ENCODE measurements around the gene C1orf185.
"Not testable (repeated sequence)": the region's sequence is repeated elsewhere in the genome, so short reads cannot be mapped to it uniquely, and the experiment has no call there.

C1orf185 gene

GRCh38 chr1:51101976-51102375 is at the start of gene C1orf185:
C1orf185 (plus strand) TSS chr1:51102228; CDS start chr1:51102234, 6 bp downstream.
- DNase-seq (ENCODE audit: low read depth in 1 of 2, low spot score in 1 of 2) = no peak

GRCh38 chr1:51058858-51059257 is 43.2 kb upstream of the C1orf185 start:
- DNase-seq (ENCODE audit: low read depth in 1 of 2, low spot score in 1 of 2) = no peak

DNA sequence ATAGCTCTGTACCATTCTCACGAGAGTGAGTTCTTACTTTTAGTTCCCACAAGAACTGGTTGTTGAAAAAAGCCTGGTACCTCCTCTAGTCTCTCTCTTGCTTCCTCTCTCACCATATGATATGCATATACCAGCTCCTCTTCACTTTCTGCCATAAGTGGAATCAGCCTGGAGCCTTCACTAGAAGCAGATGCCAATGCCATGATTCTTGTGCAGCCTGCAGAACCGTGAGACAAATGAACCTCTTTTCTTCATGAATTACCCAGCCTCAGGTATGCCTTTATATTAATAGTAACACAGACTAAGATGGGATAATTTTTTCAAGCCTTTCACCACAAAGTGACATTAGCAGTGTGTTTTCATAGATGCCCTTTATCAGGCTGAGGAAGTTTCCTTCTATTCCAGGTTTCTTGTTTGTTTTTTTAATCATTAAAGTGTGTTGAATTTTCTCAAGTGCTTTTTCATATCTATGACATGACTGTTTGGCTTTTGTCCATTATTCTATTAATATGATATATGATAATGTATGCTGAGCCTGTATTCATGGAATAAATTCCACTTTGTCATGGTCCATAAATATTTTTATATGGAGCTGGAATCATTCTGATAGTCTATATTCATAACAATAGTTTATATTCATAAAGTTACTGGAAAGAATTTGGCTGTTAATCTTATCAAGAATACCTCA is 40.7 kb upstream of the C1orf185 start:
- no peak for DNase-seq (ENCODE audit: low read depth in 1 of 2, low spot score in 1 of 2)

GRCh38 chr1:51063121-51063520 is 38.9 kb upstream of the C1orf185 start:
- DNase-seq (ENCODE audit: low read depth in 1 of 2, low spot score in 1 of 2) = no peak

GRCh38 chr1:51070011-51070410 is 32.0 kb upstream of the C1orf185 start:
- no peak for DNase-seq (ENCODE audit: low read depth in 1 of 2, low spot score in 1 of 2)

DNA sequence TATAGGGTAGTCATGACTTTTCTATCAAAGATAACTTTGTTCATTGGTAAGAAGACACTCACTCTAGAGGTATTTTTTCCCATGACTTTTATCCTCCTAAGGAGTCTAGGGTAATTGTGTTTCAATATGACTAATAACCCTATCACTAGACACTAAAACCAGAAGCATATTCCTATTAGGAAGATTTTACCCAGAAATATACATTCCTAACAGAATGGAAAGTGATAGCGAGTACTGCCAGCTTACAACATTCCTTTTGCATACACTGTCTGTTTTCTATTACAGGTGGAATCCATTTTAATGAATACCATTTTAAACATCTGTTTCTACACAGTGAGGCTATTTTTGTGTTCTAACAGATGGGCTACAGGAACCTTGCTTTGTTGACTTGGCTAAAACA is 31.4 kb upstream of the C1orf185 start:
- no peak for DNase-seq (ENCODE audit: low read depth in 1 of 2, low spot score in 1 of 2)

DNA sequence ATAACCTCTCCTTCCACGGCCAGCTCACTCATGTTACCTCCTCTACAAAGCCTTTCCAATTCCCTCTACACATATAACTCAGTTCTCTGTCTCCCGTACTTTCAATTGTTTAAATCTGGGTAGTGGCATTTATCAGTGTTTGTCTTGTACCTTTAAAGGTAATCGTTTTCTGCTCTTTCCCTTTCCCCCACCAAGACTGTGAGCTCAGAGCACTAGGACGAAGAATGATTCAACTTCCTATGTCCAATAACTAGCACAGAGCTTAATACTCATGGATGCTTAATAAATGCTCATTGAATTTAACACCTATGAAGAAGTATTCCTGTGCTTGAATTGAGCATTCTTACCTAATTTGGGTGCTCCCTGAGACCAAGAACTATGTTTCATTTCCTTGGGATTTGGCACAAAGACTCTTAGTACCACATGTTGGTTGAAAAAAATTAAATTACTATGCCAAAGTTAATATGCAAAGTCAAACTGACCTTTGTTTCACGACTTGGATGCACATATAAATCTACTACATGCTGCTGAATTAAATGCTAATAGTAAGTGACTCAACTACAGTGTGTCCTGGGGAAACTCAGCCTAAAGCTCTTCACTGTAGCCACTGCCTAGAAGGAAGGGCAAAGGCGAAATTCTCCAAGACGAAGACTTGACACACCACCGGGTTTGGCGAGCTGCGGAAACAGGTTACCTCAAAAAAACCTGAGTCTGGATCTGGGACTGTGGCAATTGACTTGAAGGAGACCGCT is 30.6 kb upstream of the C1orf185 start:
- DNase-seq (ENCODE audit: low read depth in 1 of 2, low spot score in 1 of 2) = no peak

GRCh38 chr1:51072043-51072439 is 30.0 kb upstream of the C1orf185 start:
- no peak for DNase-seq (ENCODE audit: low read depth in 1 of 2, low spot score in 1 of 2)

DNA sequence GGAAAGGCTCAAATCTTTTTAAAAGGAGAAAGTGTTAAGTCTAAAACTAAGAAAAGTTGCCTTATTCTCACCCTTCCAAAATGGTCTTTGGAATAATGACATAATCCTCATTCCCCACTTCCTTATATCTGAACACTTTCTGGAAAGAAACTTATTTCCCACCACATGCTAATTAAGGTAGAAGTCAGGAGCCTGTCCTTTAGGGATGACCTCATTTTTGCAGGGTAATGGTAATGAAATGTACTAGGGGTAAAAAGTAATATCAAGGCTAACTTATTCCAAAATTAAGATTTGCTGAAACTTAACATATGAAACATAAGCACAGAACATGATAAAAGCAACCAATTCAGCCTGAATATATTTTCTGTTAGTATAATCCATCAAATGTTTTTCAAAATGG is 29.4 kb upstream of the C1orf185 start:
- no peak for DNase-seq (ENCODE audit: low read depth in 1 of 2, low spot score in 1 of 2)

DNA sequence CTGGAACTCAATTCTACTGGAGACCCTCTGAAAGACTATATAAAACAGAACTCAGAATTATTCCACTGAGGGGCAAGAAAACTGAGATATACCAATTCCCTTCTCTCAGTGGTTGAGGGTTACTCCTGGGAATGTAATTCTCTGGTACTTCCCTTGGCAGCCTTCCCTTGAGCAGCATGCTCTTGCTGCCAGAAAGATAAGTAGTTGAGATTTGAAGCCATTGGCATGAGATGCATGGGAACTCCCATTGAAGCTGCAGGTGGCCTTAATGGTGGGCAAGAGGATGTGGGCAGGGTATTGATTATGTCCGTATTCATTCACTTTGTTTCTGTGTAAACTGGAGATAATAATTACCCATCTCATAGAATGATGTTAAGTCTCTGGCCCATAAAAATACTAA is 28.6 kb upstream of the C1orf185 start:
- DNase-seq (ENCODE audit: low read depth in 1 of 2, low spot score in 1 of 2) = no peak

DNA sequence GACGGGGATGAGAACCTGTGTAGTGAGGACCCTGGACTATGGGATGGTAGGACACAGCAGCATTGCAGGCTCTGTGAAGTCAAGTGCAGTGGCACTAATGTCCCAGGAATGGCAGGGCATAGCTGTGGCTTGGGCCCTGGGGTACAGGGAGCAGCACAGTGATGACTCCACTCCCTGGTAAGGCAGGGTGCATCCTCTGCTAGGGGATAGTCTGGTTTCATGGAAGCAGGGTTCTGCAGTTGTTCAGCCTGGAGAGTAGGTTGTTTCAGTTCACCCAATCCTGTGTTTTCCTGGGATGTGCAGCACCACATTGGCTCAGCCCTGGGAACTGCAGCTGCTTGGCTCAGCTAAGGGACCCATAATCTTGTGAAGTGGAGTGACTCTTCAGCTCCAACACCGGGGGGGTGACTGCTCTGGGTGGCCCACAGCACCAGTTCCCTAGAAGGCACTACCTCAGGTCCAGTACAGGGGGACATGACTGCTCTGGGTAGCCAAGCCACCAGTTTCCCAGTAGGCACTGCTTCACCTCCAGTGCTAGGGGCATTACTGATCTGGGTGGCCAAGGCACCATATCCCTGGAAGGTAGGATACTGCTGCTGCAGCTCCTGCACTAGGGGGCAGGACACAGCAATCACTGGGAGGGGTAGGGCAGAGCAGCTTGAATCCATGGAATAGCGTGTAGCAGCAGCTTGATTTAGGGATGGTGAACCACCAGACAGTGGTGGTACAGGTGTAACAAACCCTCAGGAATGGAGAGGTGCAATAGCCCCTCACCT is 15.3 kb upstream of the C1orf185 start:
- DNase-seq (ENCODE audit: low read depth in 1 of 2, low spot score in 1 of 2) = no peak

DNA sequence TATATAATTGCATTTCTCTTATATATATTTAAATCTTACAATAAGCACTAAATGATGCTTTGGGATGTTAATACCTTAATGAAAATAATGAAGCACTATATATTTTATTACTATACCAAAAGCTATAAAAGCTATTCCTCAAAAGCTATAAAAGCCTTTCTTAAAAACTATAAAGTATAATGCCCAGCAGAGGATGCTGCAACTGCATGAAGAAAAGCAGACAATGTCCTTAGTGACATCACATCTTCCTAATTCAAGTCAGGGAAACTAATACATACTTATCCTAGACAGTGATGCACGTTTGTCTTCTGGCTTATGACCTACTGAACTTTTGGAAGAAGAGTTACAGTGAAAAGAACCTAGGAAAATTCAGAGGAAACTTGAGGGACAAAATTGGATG is 13.6 kb upstream of the C1orf185 start:
- no peak for DNase-seq (ENCODE audit: low read depth in 1 of 2, low spot score in 1 of 2)

DNA sequence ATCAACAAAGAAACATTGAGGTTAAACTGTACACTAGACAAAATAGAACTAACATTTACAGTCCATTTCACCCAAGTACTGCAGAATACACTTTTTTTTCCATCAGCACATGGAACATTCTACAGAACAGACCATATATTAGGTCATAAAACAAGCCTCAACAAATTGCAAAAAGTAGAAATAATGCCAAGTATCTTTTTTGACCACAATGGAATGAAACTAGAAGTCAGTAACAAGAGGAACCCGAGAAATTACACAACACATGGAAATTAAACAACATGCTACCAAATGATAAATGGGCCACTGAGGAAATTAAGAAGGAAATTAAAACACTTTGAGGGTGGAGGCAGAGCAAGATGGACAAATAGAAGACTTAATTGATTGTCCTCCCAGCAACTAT is 8.4 kb upstream of the C1orf185 start:
- no peak for DNase-seq (ENCODE audit: low read depth in 1 of 2, low spot score in 1 of 2)

DNA sequence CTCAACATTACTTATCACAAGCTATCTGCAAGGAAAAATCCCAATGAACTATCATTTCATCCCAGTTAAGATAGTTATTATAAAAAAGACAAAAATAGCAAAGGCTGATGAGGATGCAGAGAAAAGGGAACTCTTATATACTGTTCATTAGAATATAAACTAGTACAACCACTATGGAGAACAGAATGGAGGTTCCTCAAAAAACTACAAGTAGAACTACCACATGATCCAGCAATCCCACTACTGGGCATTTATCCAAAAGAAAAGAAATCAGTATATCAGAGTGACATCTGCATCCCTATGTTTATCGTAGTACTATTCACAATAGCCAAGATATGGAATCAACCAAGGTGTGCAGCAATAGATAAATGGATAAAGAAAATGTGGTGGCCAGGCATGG is 4.9 kb upstream of the C1orf185 start:
- no peak for DNase-seq (ENCODE audit: low read depth in 1 of 2, low spot score in 1 of 2)

DNA sequence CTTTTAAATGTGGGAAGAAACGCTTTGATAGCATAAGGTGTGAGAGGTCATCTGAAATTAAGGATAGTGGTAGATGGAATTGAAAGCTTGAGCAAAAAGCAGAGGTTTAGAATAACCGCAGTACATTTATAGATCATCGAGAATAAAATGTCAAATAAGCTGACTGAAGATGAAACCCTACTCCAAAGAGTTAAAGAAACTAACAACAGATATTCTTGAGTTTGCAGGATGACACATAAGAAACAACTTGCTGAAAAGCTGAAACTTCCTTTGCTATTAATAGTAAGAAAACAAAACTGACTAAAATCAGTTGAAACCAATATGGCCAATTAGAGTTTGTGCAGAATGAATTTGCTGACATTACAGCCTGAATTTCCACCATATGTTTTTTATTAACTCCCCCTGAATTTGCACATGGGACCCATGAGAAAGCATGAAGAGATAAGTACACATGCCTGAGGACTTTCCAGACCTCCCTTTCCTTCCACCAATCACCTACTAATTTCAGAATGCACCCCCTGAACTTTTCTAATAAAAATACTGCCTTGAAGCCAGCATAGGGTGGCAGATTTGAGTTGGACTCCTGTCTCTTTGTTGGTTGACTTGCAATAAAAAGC is 1.7 kb upstream of the C1orf185 start:
- no peak for DNase-seq (ENCODE audit: low read depth in 1 of 2, low spot score in 1 of 2)

DNA sequence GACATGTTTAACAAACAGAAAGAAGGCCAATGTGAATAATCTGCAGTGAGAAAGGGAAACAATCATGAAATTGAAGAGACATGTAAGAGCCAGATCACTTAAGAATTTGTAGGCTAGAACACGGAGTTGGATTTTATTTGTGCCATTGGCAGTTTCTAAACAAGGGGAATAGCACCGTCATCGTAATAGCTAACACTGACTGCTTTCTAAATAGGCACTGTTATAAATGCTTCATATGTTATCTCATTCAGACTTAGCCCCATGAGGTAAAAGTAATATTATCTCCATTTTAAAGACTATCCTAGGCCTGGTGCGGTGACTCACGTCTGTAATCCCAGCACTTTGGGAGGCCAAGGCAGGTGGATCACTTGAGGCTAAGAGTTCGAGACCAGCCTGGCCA is 12.1 kb downstream of the C1orf185 start:
- DNase-seq (ENCODE audit: low read depth in 1 of 2, low spot score in 1 of 2) = no peak

DNA sequence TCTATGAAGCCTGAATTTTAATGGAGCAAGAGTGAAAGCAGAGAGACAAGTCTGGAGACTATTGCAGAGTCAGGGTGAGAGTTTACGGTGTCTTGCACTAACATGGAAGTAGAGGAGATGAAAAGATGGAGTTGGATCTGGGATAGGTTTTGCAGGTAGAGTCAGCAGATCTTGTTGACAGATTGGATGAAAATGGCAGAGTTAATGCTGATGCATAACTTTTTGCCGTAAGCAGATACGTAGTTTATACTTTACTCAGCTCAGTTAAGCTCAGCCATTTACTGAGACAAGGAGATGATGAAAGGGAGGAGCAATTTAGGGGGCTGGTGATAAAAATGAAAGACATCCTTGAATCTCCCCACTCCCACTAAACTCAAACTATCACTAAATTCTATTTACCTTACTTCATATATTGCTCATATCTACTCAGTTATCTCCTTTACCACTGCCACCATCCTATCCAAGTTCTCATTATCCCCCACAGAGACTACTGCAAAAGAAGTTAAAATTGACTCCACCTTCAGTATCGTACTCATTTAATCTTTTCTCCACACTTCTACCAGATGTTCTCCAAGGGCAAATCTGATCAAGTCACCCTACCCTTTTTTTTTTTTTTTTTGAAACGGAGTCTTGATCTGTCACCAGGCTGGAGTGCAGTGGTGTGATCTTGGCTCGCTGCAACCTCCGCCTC is 13.8 kb downstream of the C1orf185 start:
- no peak for DNase-seq (ENCODE audit: low read depth in 1 of 2, low spot score in 1 of 2)

DNA sequence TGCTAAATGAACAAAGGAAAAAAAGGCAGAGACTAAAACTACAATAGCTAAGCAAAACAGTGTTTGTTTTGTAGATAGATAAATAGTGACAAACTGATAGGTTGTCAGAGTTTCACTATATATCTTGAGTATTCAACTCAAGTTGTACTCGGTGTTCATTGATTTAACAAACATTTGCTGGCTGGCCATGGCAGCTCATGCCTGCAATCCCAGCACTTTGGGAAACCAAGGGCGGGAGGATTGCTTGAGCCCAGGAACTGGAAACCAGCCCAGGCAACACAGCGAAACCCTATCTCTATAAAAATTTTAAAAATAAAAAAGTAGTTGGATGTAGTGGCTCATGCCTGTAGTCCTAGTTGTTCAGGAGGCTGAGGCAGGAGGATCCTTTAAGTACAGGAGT is 17.3 kb downstream of the C1orf185 start:
- DNase-seq (ENCODE audit: low read depth in 1 of 2, low spot score in 1 of 2) = no peak

DNA sequence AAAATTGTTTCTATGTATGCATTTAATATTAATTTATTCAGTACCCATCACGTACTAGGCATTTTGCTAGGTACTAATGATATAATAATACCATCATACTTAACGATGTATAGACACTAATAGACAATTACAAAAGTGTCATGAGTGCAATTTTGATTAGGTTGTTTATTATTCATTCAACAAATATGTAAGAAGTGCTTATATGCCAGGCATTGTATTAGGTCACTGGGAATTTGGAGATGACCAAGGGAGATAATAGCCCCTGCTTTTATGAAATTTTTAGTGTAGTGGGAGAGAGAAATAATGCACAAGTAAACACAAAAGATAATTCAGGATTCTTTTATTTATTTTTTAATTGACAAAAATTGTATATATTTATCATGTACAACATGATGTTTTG is 18.6 kb downstream of the C1orf185 start:
- no peak for DNase-seq (ENCODE audit: low read depth in 1 of 2, low spot score in 1 of 2)

DNA sequence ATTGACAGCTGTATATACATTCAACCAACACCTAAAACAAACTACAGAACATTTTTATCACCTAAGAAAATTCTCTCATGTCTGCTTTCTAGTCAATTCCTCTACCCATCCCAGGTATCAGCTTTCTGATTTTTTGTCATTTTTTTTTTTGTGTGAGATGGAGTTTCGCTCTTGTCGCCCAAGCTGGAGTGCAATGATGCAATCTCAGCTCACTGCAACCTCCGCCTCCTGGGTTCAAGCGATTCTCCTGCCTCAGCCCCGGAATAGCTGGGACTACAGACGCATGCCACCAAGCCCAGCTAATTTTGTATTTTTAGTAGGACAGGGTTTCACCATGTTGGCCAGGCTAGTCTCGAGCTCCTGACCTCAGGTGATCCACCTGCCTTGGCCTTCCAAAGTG is 25.1 kb downstream of the C1orf185 start:
- not testable (repeated sequence) for DNase-seq (ENCODE audit: low read depth in 1 of 2, low spot score in 1 of 2)

- no peak for DNase-seq (ENCODE audit: low read depth in 1 of 2, low spot score in 1 of 2)
Observed at GRCh38 chr1:51131185-51131584, 29.2 kb downstream of the C1orf185 start.
